Measurements from ENCODE around the gene NFYC.

Gene NFYC

GRCh38 chr1:40736085-40736531 lies 44.6 kb downstream of the NFYC start (continued):
- TF ChIP-seq ZNF362 (tag by site-specific recombination; IDR thresholded peaks at IDR 0.05) (no peak), ZNF621 (tag by site-specific recombination; IDR thresholded peaks at IDR 0.05) (no peak), ZBTB44 (tag by site-specific recombination; IDR thresholded peaks at IDR 0.05) (no peak), ZNF692 (tag by site-specific recombination; IDR thresholded peaks at IDR 0.05) (peak; percentile 26; the same call in 1 of the 2 replicates), OVOL3 (tag by site-specific recombination; IDR thresholded peaks at IDR 0.05) (no peak), ZNF280D (tag by site-specific recombination; IDR thresholded peaks at IDR 0.05) (no peak), PRDM1 (tag by site-specific recombination; IDR thresholded peaks at IDR 0.05) (peak; percentile 57; the same call in 1 of the 2 replicates), ZNF645 (tag by site-specific recombination; IDR thresholded peaks at IDR 0.05) (no peak), ZNF585B (tag by site-specific recombination; IDR thresholded peaks at IDR 0.05) (no peak), ZNF19 (tag by site-specific recombination; IDR thresholded peaks at IDR 0.05; ENCODE audit: low read depth) (no peak), YY2 (tag by site-specific recombination; IDR thresholded peaks at IDR 0.05) (no peak), SCRT2 (tag by site-specific recombination; IDR thresholded peaks at IDR 0.05) (peak; percentile 49; the same call in 1 of the 2 replicates), KLF7 (tag by site-specific recombination; IDR thresholded peaks at IDR 0.05; ENCODE audit: borderline replicate concordance) (no peak), ZNF521 (tag by site-specific recombination; IDR thresholded peaks at IDR 0.05) (no peak), ZNF670 (tag by site-specific recombination; IDR thresholded peaks at IDR 0.05; ENCODE audit: low read depth) (no peak), ZNF629 (tag by site-specific recombination; IDR thresholded peaks at IDR 0.05) (peak; percentile 81), PRDM6 (tag by site-specific recombination; IDR thresholded peaks at IDR 0.05) (peak; percentile 76), KLF1 (tag by site-specific recombination; IDR thresholded peaks at IDR 0.05) (no peak), IKZF3 (tag by site-specific recombination; IDR thresholded peaks at IDR 0.05) (peak; percentile 73; the same call in 1 of the 2 replicates), ZNF624 (tag by site-specific recombination; IDR thresholded peaks at IDR 0.05) (no peak), ZNF354C (tag by site-specific recombination; IDR thresholded peaks at IDR 0.05; ENCODE audit: borderline replicate concordance, low read depth) (no peak), GLI2 (tag by site-specific recombination; IDR thresholded peaks at IDR 0.05; ENCODE audit: borderline replicate concordance, low read depth) (no peak), ZNF654 (tag by site-specific recombination; IDR thresholded peaks at IDR 0.05; ENCODE audit: low read depth) (no peak), ZNF184 (tag by site-specific recombination; IDR thresholded peaks at IDR 0.05) (no peak), TRIM28 (IDR thresholded peaks at IDR 0.05; ENCODE audit: borderline replicate concordance, low read length) (peak; percentile 61; the same call in 1 of the 2 replicates), ZNF24 (tag by site-specific recombination; IDR thresholded peaks at IDR 0.05) (0 out of 2 replicates have a peak, but pooled peaks have one; percentile 22), ZNF423 (tag by site-specific recombination; IDR thresholded peaks at IDR 0.05) (no peak), ZNF169 (tag by site-specific recombination; IDR thresholded peaks at IDR 0.05) (no peak), SP7 (tag by site-specific recombination; IDR thresholded peaks at IDR 0.05) (peak; percentile 23; the same call in 1 of the 2 replicates), ZBTB6 (tag by site-specific recombination; IDR thresholded peaks at IDR 0.05) (no peak)

Measured in HEK293 (cell line).